ENCODE data around the gene SLC6A18.

DNA sequence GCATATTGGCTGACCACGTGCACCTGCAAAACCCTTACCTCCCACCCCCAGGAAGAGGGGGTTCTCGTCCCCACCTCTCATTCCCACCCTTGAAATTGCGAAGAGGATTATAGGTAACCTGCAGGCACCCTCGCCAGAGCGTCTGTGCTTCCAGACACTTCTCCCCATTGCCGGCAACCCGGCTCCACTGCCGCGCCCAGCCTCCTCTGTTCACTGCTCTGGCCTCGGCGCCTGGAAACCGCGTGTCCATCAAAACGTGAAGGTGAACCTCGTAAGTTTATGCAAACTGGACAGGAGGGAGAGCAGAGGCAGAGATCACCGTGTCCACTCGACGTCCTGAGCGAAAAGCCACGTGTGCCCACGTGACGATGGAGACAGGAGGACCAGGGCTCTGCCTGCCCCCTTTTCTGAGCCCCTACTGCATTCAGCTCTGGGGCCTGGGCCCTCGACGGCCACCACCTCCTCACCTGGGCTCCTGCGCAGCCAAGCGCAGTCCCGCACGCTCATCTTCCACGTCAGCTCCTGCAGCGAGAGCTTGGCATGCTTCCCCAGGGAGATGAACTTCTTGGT is 67.8 kb downstream of the SLC6A18 start:
- TF ChIP-seq TAF1 (IDR thresholded peaks at IDR 0.05; ENCODE audit: borderline replicate concordance, insufficient read depth, low read length) = no peak
- no peak for TF ChIP-seq POLR2AphosphoS5 (IDR thresholded peaks at IDR 0.05; ENCODE audit: low read depth, low read length)
- no peak for TF ChIP-seq REST (IDR thresholded peaks at IDR 0.05; ENCODE audit: insufficient read depth in 1 of 2, low read depth in 2 of 2, low read length in 2 of 2)
- no peak for TF ChIP-seq SIN3A (IDR thresholded peaks at IDR 0.05; ENCODE audit: borderline replicate concordance, insufficient read depth, low read length)

All from PFSK-1 (cell line).